NCI-H446 (cell line): Measurements from ENCODE around the gene MAMSTR.
"Not testable (repeated sequence)": the region's sequence is repeated elsewhere in the genome, so short reads cannot be mapped to it uniquely, and the experiment has no call there.

ENCODE experiments used
- DNase-seq, 2 experiments: peaks; one replicate each; lab custom pipeline; 2025; lab: John Stamatoyannopoulos, UW

Gene MAMSTR

GRCh38 chr19:48719263-48720171, at the start of gene MAMSTR:
Gene MAMSTR (minus strand): TSS chr19:48719725. CDS start chr19:48719031, 694 bp downstream.
- DNase-seq = no peak

- no peak for DNase-seq
Measured at GRCh38 chr19:48768994-48769713, 49.6 kb upstream of the MAMSTR start.

GRCh38 chr19:48768171-48768753, 48.7 kb upstream of the MAMSTR start:
- DNase-seq = not testable (repeated sequence)

- DNase-seq = not testable (repeated sequence)
Measured at GRCh38 chr19:48765816-48766215, 46.3 kb upstream of the MAMSTR start.

- no peak for DNase-seq
Measured at GRCh38 chr19:48760504-48761205, 41.1 kb upstream of the MAMSTR start.

GRCh38 chr19:48757741-48758144, 38.2 kb upstream of the MAMSTR start:
- no peak for DNase-seq

GRCh38 chr19:48757089-48757675, 37.7 kb upstream of the MAMSTR start:
- DNase-seq = no peak

GRCh38 chr19:48756686-48757085, 37.2 kb upstream of the MAMSTR start:
- DNase-seq = no peak

- DNase-seq = no peak
Measured at GRCh38 chr19:48756212-48756611, 36.7 kb upstream of the MAMSTR start.

- no peak for DNase-seq
Measured at GRCh38 chr19:48755787-48756186, 36.3 kb upstream of the MAMSTR start.

GRCh38 chr19:48755084-48755641, 35.6 kb upstream of the MAMSTR start, which contains the start of gene FGF21:
Gene FGF21 (plus strand): TSS chr19:48755524. CDS start chr19:48756237, 713 bp downstream.
- peak in 1 of 2 experiments; percentile 22 for DNase-seq

- no peak for DNase-seq
Measured at GRCh38 chr19:48752496-48753365, 33.2 kb upstream of the MAMSTR start, which contains the start of gene FUT1. Gene FUT1 (minus strand): TSS chr19:48752641. CDS start chr19:48751281, 1,360 bp downstream.

- no peak for DNase-seq
Measured at GRCh38 chr19:48751845-48752495, 32.4 kb upstream of the MAMSTR start.

- no peak for DNase-seq
Measured at GRCh38 chr19:48750771-48751504, 31.4 kb upstream of the MAMSTR start.

- DNase-seq = no peak
Measured at GRCh38 chr19:48750351-48750750, 30.8 kb upstream of the MAMSTR start.

- no peak for DNase-seq
Measured at GRCh38 chr19:48749571-48750198, 30.2 kb upstream of the MAMSTR start.

GRCh38 chr19:48746738-48747575, 27.4 kb upstream of the MAMSTR start, which contains the start of gene IZUMO1:
Gene IZUMO1 (minus strand): TSS chr19:48746909. CDS start chr19:48745859, 1,050 bp downstream.
- DNase-seq = no peak
